Testis (tissue), 2 donors: ENCODE data around the gene TMEM156.

Experiments used
- POLR2A ChIP-seq: fragments of 450-650 bp; IDR thresholded peaks from one replicate; pipeline ENCODE4 v1.6.1; 2017; ENCODE audit warnings: antibody characterized with exemption, mild to moderate bottlenecking, moderate library complexity
- TF ChIP-seq, protein P1 (sequence below), 3 experiments: fragments of 450-650 bp in 2 of 3; fragments of 200-600 bp in 1 of 3; sonication (generic) in 1 of 3; IDR thresholded peaks; one replicate each; pipeline ENCODE4 v1.5.1; 2016 to 2019; ENCODE audit warnings: antibody characterized with exemption in 3 of 3, mild to moderate bottlenecking in 2 of 3, moderate library complexity in 1 of 3

DNA sequence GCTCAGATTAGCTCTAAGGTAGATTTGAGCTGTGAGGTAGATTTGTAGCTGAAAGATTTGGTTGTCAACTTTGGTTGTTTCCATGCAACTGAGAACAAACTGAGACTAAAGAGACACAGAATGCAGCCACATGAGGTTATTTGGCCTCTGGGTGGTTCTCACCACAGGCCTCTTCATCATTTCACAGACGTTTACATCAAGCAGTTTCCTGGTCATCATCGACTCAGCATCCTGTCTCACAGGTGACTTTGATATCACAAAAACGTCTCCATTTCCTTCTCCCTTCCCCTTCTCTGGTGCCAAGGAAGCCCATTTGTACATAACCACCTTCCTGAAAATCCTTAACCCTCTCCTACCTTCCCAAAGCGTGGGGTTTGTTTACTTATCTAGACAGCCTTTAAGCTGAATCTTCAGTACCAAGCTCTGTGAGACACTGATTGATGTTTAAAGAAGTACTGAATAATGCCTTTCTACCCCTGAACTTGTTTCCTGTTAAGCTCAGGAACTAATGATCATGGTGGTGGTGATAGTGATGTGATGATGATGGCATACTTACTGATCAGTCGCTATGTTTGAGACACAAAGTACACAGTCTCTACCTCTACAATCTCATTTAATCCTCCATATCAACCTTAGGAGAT, 82.7 kb downstream of the TMEM156 start:
- TF ChIP-seq, protein P1, sequence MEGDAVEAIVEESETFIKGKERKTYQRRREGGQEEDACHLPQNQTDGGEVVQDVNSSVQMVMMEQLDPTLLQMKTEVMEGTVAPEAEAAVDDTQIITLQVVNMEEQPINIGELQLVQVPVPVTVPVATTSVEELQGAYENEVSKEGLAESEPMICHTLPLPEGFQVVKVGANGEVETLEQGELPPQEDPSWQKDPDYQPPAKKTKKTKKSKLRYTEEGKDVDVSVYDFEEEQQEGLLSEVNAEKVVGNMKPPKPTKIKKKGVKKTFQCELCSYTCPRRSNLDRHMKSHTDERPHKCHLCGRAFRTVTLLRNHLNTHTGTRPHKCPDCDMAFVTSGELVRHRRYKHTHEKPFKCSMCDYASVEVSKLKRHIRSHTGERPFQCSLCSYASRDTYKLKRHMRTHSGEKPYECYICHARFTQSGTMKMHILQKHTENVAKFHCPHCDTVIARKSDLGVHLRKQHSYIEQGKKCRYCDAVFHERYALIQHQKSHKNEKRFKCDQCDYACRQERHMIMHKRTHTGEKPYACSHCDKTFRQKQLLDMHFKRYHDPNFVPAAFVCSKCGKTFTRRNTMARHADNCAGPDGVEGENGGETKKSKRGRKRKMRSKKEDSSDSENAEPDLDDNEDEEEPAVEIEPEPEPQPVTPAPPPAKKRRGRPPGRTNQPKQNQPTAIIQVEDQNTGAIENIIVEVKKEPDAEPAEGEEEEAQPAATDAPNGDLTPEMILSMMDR (IDR thresholded peaks at IDR 0.05): no peak
- TF ChIP-seq POLR2A: no peak
